Cardiac fibroblast (primary cell): ENCODE measurements around the gene MFF.

Source experiments
- DNase-seq, 2 donors: peaks; one replicate each; pipeline versions ENCODE4 v3.0.0 to v3.0.0-alpha.2; 2010; ENCODE audit warnings: low read depth in 2 of 2
- H3K4me3 ChIP-seq, 2 donors: replicated peaks in 1 of 2; 1 replicate in 1 of 2; 2 replicates in 1 of 2; pipeline ENCODE4 v1.5.1; 2011; ENCODE audit warnings: low read depth in 2 of 2, low read length in 2 of 2, mild to moderate bottlenecking in 2 of 2, moderate library complexity in 1 of 2
- TF ChIP-seq, protein P1 (sequence below): IDR thresholded peaks from one replicate; pipeline ENCODE4 v1.5.1; 2011; ENCODE audit warnings: low read depth, mild to moderate bottlenecking, low read length, inconsistent platforms

Gene MFF

DNA sequence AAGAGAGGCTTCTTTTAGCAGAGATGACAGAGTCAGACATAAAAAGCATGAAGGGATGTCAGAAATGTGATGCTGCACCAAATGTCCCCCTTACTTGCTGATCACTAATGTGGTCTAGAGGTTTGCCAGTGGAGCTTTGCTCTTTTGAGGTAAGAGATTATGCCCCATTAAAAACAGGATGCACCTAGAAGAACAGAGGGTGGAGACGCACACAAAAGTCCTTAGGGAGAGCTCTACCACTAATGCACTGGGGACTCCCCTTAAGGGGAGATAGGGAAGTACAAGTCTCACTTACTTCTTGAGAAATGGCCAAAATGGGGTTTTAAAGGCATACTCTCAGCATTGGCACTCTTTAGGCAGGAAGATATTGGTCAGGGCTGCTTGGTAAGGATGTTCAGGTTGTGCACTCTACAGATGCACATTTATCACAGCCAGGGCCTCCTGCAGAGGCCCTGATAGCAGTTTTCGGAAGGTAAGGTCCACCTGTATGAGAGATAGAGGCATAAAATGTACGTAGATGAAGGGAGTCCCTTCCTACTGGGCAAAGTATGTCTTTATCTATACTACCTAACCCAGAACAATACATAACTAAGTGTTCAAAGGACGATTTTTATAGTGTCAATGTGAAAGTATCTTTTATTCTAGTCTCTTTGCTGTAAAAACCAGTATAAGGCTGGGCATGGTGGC is 79.7 kb downstream of the MFF start:
- TF ChIP-seq, protein P1, sequence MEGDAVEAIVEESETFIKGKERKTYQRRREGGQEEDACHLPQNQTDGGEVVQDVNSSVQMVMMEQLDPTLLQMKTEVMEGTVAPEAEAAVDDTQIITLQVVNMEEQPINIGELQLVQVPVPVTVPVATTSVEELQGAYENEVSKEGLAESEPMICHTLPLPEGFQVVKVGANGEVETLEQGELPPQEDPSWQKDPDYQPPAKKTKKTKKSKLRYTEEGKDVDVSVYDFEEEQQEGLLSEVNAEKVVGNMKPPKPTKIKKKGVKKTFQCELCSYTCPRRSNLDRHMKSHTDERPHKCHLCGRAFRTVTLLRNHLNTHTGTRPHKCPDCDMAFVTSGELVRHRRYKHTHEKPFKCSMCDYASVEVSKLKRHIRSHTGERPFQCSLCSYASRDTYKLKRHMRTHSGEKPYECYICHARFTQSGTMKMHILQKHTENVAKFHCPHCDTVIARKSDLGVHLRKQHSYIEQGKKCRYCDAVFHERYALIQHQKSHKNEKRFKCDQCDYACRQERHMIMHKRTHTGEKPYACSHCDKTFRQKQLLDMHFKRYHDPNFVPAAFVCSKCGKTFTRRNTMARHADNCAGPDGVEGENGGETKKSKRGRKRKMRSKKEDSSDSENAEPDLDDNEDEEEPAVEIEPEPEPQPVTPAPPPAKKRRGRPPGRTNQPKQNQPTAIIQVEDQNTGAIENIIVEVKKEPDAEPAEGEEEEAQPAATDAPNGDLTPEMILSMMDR: no peak
- no peak overlapping the region for H3K4me3 ChIP-seq
- DNase-seq: no peak

DNA sequence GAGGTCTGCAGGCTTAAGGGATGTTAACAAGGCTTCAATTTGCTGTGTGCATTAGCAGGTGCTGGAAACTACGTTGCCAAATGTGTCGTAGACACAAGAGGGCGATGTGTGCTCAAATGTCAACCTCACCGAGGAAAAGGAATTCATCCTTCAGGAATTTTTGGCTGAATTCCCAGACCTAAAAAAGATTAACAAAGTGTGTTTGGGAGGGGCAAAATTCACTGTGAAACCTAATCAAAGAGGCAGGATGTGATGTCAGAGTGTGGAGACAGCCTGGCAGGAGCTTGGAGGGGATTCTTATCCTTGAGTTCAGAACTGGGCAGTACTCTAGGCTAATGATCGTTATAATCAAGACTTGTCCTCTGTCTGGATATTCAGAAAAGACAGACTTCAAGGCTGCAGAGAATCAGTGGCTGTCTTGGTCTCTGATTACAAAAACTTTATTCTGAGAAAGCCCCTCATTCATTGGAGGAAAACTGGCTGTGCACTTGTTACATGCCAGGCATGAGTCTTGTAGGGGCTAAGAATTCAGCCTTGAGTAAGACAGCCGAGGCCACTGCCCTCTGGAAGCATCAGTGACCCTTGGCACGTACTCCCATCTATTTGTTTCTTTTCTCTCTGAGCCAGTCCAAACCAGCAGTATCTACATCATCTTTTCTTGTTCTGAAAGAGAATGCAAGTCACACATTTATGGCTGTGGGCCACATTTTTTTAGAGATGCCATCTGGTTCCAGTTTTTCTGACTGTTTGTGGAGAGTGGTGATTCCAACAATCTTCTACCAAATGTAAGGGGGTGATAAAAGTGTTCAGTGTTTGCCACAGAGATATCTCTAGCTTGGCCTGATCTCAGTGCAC is 81.4 kb downstream of the MFF start:
- H3K4me3 ChIP-seq: no peak overlapping the region
- TF ChIP-seq, protein P1: peak; percentile 68
- peak; percentile 99 for DNase-seq
